HEK293T (cell line): ENCODE data around the gene ANKH.

Experiments
- BHLHE40 ChIP-seq: fragments of 450-650 bp; IDR thresholded peaks from 2 replicates; pipeline ENCODE4 v1.6.1; 2016; ENCODE audit warnings: mild to moderate bottlenecking, moderate library complexity, borderline replicate concordance
- ELF4 ChIP-seq: fragments of 450-650 bp; IDR thresholded peaks from 2 replicates; pipeline ENCODE4 v1.6.1; 2017; ENCODE audit warnings: antibody characterized with exemption
- FOXA1 ChIP-seq: fragments of 450-650 bp; IDR thresholded peaks from 2 replicates; pipeline ENCODE4 v1.6.1; 2016; ENCODE audit warnings: mild to moderate bottlenecking
- FOXK2 ChIP-seq: fragments of 450-650 bp; IDR thresholded peaks from 2 replicates; pipeline ENCODE4 v1.6.1; 2016; ENCODE audit warnings: mild to moderate bottlenecking
- FOXM1 ChIP-seq: fragments of 450-650 bp; IDR thresholded peaks from 2 replicates; pipeline ENCODE4 v1.6.1; 2017; ENCODE audit warnings: mild to moderate bottlenecking, borderline replicate concordance
- NFRKB ChIP-seq: fragments of 450-650 bp; IDR thresholded peaks from 2 replicates; pipeline ENCODE4 v1.6.1; 2016; ENCODE audit warnings: mild to moderate bottlenecking, moderate library complexity

DNA sequence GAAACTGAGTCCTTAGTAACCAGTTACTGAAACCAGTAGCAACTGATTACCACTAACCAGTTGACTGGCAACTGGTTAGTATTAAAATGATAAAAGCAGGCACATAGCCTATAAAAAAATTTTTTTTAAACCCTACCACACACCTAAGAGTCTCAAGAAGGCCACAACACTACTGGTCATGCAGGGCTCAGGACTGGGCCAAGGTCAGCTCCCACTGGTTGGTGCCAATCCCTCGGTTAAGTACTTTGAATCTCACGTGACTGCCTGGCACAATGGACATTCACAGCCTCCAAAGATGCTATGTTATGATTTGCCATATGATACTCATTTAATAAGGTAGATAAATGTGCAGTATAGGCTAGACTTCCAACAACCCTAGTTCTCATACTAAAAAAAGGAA is 8.5 kb downstream of the ANKH start:
- TF ChIP-seq BHLHE40 (no peak), FOXM1 (no peak), FOXK2 (no peak), FOXA1 (no peak), NFRKB (no peak), ELF4 (no peak)
